Measurements from ENCODE around the gene BACH2.

GRCh38 chr6:90253631-90254030 is 43.0 kb downstream of the BACH2 start:
- TF ChIP-seq CTCF (IDR thresholded peaks at IDR 0.05), result no peak
- TF ChIP-seq POLR2A (IDR thresholded peaks at IDR 0.05; ENCODE audit: low read depth), result no peak
